GM12878 (cell line): ENCODE data around the gene RALGDS. TPM values are rescaled to one million over a fixed set of nuclear protein-coding genes. Genes with fewer than 3 reads are reported as not detected.

ENCODE experiments used
- ATAC-seq: fragments of 200-7000 bp; cut with Tn5 transposase; 3 replicates; pipeline ENCODE4 v1.9.1; 2020; ENCODE audit warnings: mild to moderate bottlenecking, moderate library complexity
- BruUV-seq: library from RNA; stranded (reverse); fragments of 400-500 nt; replicated peaks from 2 replicates; lab custom pipeline; 2021; lab: Mats Ljungman, UMichigan
- CTCF ChIA-PET: fragments of 300-600 bp; sonication (Branson Sonifier 250); formaldehyde crosslinking; extraction: SDS; loops from one replicate; lab custom pipeline; 2021; ENCODE audit warnings: inconsistent platforms; lab: Yijun Ruan, JAX
- POLR2A ChIA-PET: fragments of 350-600 bp; formaldehyde crosslinking; extraction: SDS; loops from one replicate; lab custom pipeline; 2021; ENCODE audit warnings: inconsistent platforms; lab: Charles Lee
- RAD21 ChIA-PET: fragments of 300-600 bp; sonication (Branson Sonifier 250); formaldehyde crosslinking; loops from one replicate; lab custom pipeline; 2023; ENCODE audit warnings: antibody characterized with exemption; ENCODE audit not compliant: unreplicated experiment; lab: Charles Lee
- SMC1A ChIA-PET: fragments of 300-600 bp; sonication (Branson Sonifier 250); formaldehyde crosslinking; loops from one replicate; lab custom pipeline; 2023; ENCODE audit not compliant: unreplicated experiment, uncharacterized antibody; lab: Charles Lee
- DNase-seq: peaks from one replicate; pipeline ENCODE4 v3.0.0-alpha.2; 2011; ENCODE audit warnings: low read depth, low spot score
- FAIRE-seq: peaks from 3 replicates; lab custom pipeline; 2011; peaks lifted over from hg19 to GRCh38; lab: Jason Lieb, UNC
- H2AFZ ChIP-seq: 2 replicates; pipeline ENCODE4 v1.6.0; 2011; ENCODE audit warnings: low read depth, low read length, control low read depth; ENCODE audit not compliant: control insufficient read depth
- H3K27ac ChIP-seq: 2 replicates; pipeline ENCODE4 v1.5.1; 2011; ENCODE audit warnings: control low read depth; ENCODE audit not compliant: control insufficient read depth, insufficient read depth
- H3K27me3 ChIP-seq, 2 experiments: replicated peaks in 1 of 2; 2 replicates each; pipeline versions ENCODE4 v1.6.0 to v1.6.1; 2011; ENCODE audit warnings: low read length in 1 of 2; ENCODE audit not compliant: control insufficient read depth in 2 of 2, insufficient read depth in 2 of 2
- H3K36me3 ChIP-seq, 2 experiments: 2 replicates each; pipeline ENCODE4 v1.5.1; 2011; ENCODE audit warnings: low read length in 1 of 2; ENCODE audit not compliant: control insufficient read depth in 2 of 2, insufficient read depth in 2 of 2
- H3K4me1 ChIP-seq: 2 replicates; pipeline ENCODE4 v1.6.1; 2011; ENCODE audit warnings: mild to moderate bottlenecking, low read length, moderate library complexity, mixed read lengths; ENCODE audit not compliant: control insufficient read depth, insufficient read depth
- H3K4me2 ChIP-seq: 2 replicates; pipeline ENCODE4 v1.6.0; 2011; ENCODE audit warnings: control low read depth; ENCODE audit not compliant: control insufficient read depth, insufficient read depth
- H3K4me3 ChIP-seq: fragments of 200-600 bp; sonication (generic); 2 replicates; pipeline ENCODE4 v1.5.1; 2016
- H3K79me2 ChIP-seq: 2 replicates; pipeline ENCODE4 v1.6.0; 2011; ENCODE audit warnings: low read length; ENCODE audit not compliant: control insufficient read depth, insufficient read depth
- H3K9ac ChIP-seq: 2 replicates; pipeline ENCODE4 v1.8.0; 2011; ENCODE audit warnings: low read length, control low read depth, mixed read lengths; ENCODE audit not compliant: control insufficient read depth, insufficient read depth
- H3K9me3 ChIP-seq: replicated peaks from 3 replicates; pipeline ENCODE4 v1.5.1; 2011; ENCODE audit warnings: mild to moderate bottlenecking, low read length; ENCODE audit not compliant: control insufficient read depth, insufficient read depth
- H4K20me1 ChIP-seq: 2 replicates; pipeline ENCODE4 v1.6.0; 2011; ENCODE audit not compliant: control insufficient read depth, insufficient read depth
- CREM ChIP-seq: IDR thresholded peaks from 2 replicates; pipeline ENCODE4 v1.6.1; 2014; ENCODE audit warnings: antibody characterized with exemption, low read depth
- EED ChIP-seq: sonication (generic); IDR thresholded peaks from 2 replicates; pipeline ENCODE4 v1.6.1; 2016; ENCODE audit warnings: antibody characterized with exemption, low read depth
- POLR2AphosphoS5 ChIP-seq: IDR thresholded peaks from 2 replicates; pipeline ENCODE4 v1.6.1; 2011; ENCODE audit warnings: mild to moderate bottlenecking, low read length, inconsistent platforms
- SIN3A ChIP-seq: IDR thresholded peaks from 2 replicates; pipeline ENCODE4 v1.6.1; 2012; ENCODE audit warnings: low read depth, low read length, improper control_type of control experiment
- SMARCA5 ChIP-seq: fragments of 450-650 bp; IDR thresholded peaks from 2 replicates; pipeline ENCODE4 v1.6.1; 2017; ENCODE audit warnings: mild to moderate bottlenecking
- TCF7 ChIP-seq: IDR thresholded peaks from 2 replicates; pipeline ENCODE4 v1.6.1; 2014; ENCODE audit warnings: antibody characterized with exemption, borderline replicate concordance
- ZBTB11 ChIP-seq: fragments of 450-650 bp; formaldehyde crosslinking; IDR thresholded peaks from 2 replicates; pipeline ENCODE4 v1.5.0; 2022; ENCODE audit warnings: mild to moderate bottlenecking, missing genetic modification characterization
- ZNF207 ChIP-seq: fragments of 450-650 bp; IDR thresholded peaks from 2 replicates; pipeline ENCODE4 v1.6.1; 2014; ENCODE audit warnings: antibody characterized with exemption, mild to moderate bottlenecking, borderline replicate concordance
- WGBS: methylation state at CpG from one replicate; pipeline ENCODE4 v1.1.6; 2016; ENCODE audit warnings: low lambda C conversion rate; ENCODE audit not compliant: insufficient replicate concordance, insufficient coverage; ENCODE audit errors: missing lambda C conversion rate; 5-methylcytosine and 5-hydroxymethylcytosine counted together
- in situ Hi-C: fragments of 300-500 bp; cut with MboI; formaldehyde crosslinking; loops from 9 replicates; pipeline ENCODE4 v1.14.3; 2018; ENCODE audit warnings: mixed read lengths
- intact Hi-C: fragments of 100-400 bp; cut with micrococcal nuclease; formaldehyde crosslinking; loops from one replicate; pipeline ENCODE4 v1.14.2; 2022; ENCODE audit not compliant: unreplicated experiment
- polyA plus RNA-seq, 11 experiments: library from polyadenylated mRNA; depleted of rRNA in 4 of 11; unstranded in 6 of 11; stranded (reverse) in 5 of 11; fragments of >200 nt; fragmentation: Nextera tagmentation in 4 of 11; fragmentation: Illumina TruSeq in 1 of 11; extraction: Ambion mirVana in 4 of 11; extraction: Trizol in 1 of 11; gene quantifications; 1 replicate in 1 of 11; 2 replicates in 10 of 11; pipeline versions ENCODE4 v1.2.1 to v1.2.3, GENCODE V29; 2011 to 2016; ENCODE audit warnings: inconsistent platforms in 2 of 11, missing spikeins in 2 of 11, low read depth in 1 of 11
- total RNA-seq, 4 experiments: library from RNA; depleted of rRNA in 3 of 4; stranded (reverse); fragments of >200 nt in 3 of 4; fragmentation: Illumina TruSeq in 1 of 4; extraction: Trizol in 1 of 4; gene quantifications; 2 replicates each; pipeline versions ENCODE4 v1.2.1 to v1.2.3, GENCODE V29; 2013 to 2021
- TF ChIP-seq, protein P1 (sequence below): IDR thresholded peaks from 2 replicates; pipeline ENCODE4 v1.6.1; 2012; ENCODE audit warnings: improper control_type of control experiment, low read depth, low read length; ENCODE audit not compliant: insufficient replicate concordance

The RALGDS gene
- total and polyA plus RNA-seq, 10 of the 15 experiments (the other 5 are each of a cell fraction or from before 2014, with no cell fraction given): 1.3 to 48.6 (median 21.2) TPM

GRCh38 chr9:133098871-133099270 lies 22.2 kb downstream of the RALGDS start:
- no TSS peak for BruUV-seq

DNA sequence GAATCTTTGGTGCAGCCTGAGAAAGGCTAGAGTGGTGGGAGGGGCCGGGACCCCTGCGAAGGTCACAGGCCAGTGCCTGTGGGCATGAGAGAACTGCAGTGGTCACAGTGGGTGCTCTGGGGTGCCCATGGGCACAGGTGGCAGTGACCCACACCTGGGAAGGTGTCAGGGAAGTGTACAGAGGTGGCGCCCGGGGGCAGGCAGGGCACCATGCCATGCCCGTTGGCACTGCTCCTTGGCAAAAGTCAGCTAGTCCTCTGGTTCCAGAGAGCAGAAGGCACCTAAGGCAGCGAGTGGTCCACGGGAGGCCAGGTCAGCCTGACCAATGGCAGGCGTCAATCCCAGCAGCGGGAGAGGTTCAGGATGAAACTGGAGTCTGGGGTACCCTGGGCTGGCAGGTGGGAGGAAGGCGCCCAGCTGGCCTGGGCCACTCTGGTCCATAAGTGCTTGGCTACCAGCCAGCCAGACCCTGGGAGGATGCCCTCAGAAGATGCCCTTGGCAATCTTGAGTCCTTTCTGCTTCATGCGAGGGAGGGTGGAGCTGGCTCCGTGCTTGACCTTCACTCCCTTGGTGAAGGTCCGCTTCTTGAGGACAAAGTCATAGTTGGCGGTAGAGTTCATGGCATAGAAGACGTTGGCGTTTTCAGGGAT lies 22.8 kb downstream of the RALGDS start:
- ATAC-seq (no peak), FAIRE-seq (no peak), DNase-seq (no peak)
- intact Hi-C loops: no loop called here
- no TSS peak for BruUV-seq
- Histone ChIP-seq H3K4me1 (no peaks in the 10 kb centered on the region), H3K4me2 (no peak overlapping the region), H3K9me3 (peaks cover 3% of the 10 kb centered on the region; the same call in 2 of the 3 replicates), H3K27me3 (no peaks in the 10 kb centered on the region), H3K36me3 (peaks cover 25 to 26% of the 10 kb centered on the region in 2 experiments; a peak in 3 of 4 replicates), H3K27ac (no peak overlapping the region), H3K9ac (no peak overlapping the region), H4K20me1 (no peaks in the 10 kb centered on the region), H3K4me3 (no peak overlapping the region), H3K79me2 (no peaks in the 10 kb centered on the region), H2AFZ (no peak overlapping the region)
- POLR2A ChIA-PET: no interaction called here
- in situ Hi-C loops: no loop called here
- RAD21 ChIA-PET: no interaction called here
- CTCF ChIA-PET: no interaction called here
- SMC1A ChIA-PET: no interaction called here
- 92% methylated on average over 16 of the region's 16 CpGs for WGBS
- TF ChIP-seq ZBTB11 (no peak), SIN3A (no peak), ZNF207 (no peak), SMARCA5 (no peak), CREM (no peak), EED (no peak)
- TF ChIP-seq, protein P1, sequence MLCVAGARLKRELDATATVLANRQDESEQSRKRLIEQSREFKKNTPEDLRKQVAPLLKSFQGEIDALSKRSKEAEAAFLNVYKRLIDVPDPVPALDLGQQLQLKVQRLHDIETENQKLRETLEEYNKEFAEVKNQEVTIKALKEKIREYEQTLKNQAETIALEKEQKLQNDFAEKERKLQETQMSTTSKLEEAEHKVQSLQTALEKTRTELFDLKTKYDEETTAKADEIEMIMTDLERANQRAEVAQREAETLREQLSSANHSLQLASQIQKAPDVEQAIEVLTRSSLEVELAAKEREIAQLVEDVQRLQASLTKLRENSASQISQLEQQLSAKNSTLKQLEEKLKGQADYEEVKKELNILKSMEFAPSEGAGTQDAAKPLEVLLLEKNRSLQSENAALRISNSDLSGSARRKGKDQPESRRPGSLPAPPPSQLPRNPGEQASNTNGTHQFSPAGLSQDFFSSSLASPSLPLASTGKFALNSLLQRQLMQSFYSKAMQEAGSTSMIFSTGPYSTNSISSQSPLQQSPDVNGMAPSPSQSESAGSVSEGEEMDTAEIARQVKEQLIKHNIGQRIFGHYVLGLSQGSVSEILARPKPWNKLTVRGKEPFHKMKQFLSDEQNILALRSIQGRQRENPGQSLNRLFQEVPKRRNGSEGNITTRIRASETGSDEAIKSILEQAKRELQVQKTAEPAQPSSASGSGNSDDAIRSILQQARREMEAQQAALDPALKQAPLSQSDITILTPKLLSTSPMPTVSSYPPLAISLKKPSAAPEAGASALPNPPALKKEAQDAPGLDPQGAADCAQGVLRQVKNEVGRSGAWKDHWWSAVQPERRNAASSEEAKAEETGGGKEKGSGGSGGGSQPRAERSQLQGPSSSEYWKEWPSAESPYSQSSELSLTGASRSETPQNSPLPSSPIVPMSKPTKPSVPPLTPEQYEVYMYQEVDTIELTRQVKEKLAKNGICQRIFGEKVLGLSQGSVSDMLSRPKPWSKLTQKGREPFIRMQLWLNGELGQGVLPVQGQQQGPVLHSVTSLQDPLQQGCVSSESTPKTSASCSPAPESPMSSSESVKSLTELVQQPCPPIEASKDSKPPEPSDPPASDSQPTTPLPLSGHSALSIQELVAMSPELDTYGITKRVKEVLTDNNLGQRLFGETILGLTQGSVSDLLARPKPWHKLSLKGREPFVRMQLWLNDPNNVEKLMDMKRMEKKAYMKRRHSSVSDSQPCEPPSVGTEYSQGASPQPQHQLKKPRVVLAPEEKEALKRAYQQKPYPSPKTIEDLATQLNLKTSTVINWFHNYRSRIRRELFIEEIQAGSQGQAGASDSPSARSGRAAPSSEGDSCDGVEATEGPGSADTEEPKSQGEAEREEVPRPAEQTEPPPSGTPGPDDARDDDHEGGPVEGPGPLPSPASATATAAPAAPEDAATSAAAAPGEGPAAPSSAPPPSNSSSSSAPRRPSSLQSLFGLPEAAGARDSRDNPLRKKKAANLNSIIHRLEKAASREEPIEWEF: no peak

More at GRCh38 chr9:133098871-133099270, 22.2 kb downstream of the RALGDS start:
- intact Hi-C loops: no loop called here
- Histone ChIP-seq H3K9me3 (peaks cover 3% of the 10 kb centered on the region; the same call in 2 of the 3 replicates), H3K79me2 (no peaks in the 10 kb centered on the region), H3K36me3 (peaks cover 29 to 31% of the 10 kb centered on the region in 2 experiments; a peak in 3 of 4 replicates), H3K4me1 (no peaks in the 10 kb centered on the region), H3K9ac (no peak overlapping the region), H3K27ac (no peak overlapping the region), H3K27me3 (no peaks in the 10 kb centered on the region), H2AFZ (no peak overlapping the region), H4K20me1 (no peaks in the 10 kb centered on the region), H3K4me2 (no peak overlapping the region), H3K4me3 (no peak overlapping the region)
- RAD21 ChIA-PET: no interaction called here
- peak; percentile 29; the same call in 1 of the 2 replicates for TF ChIP-seq POLR2AphosphoS5
- no peak for TF ChIP-seq TCF7
- 95% methylated on average over 4 of the region's 5 CpGs for WGBS
- in situ Hi-C loops: no loop called here
- DNase-seq (no peak), ATAC-seq (no peak), FAIRE-seq (no peak)
- CTCF ChIA-PET: interaction anchor here (0.8 to 1.3 kb wide), 4 partner anchors 22 to 82 kb away, joined by 3 to 4 read pairs (median 4); no protein-coding TSS in a partner anchor
- SMC1A ChIA-PET: no interaction called here
- POLR2A ChIA-PET: no interaction called here
